Thymus (tissue), 11 donors: ENCODE measurements around the gene MED16. TPM values are rescaled to one million over a fixed set of nuclear protein-coding genes. Genes with fewer than 3 reads are reported as not detected.
A peak's percentile ranks its signal among the peaks of the same experiment; 100 is the strongest.
"Not testable (repeated sequence)": the region's sequence is repeated elsewhere in the genome, so short reads cannot be mapped to it uniquely, and the experiment has no call there.

Experiments
- DNase-seq, 9 donors: peaks; one replicate each; pipeline ENCODE4 v3.0.0-alpha.2; 2013; ENCODE audit warnings: low spot score in 9 of 9, low read depth in 6 of 9, missing footprints in 1 of 9
- H3K27ac ChIP-seq, 2 donors: one replicate each; pipeline ENCODE4 v1.5.1; 2013; ENCODE audit warnings: control low read depth in 1 of 2, low read depth in 1 of 2, low read length in 1 of 2, mild to moderate bottlenecking in 1 of 2, moderate library complexity in 1 of 2
- H3K27me3 ChIP-seq, 2 donors: one replicate each; pipeline ENCODE4 v1.5.1; 2013; ENCODE audit warnings: low read length in 1 of 2; ENCODE audit not compliant: control insufficient read depth in 2 of 2, insufficient read depth in 1 of 2
- H3K36me3 ChIP-seq, 2 donors: one replicate each; pipeline ENCODE4 v1.5.1; 2013; ENCODE audit warnings: low read length in 1 of 2, mild to moderate bottlenecking in 1 of 2, moderate library complexity in 1 of 2; ENCODE audit not compliant: control insufficient read depth in 2 of 2, insufficient read depth in 2 of 2
- H3K4me1 ChIP-seq, 2 donors: one replicate each; pipeline ENCODE4 v1.5.1; 2013; ENCODE audit warnings: low read length in 2 of 2; ENCODE audit not compliant: control insufficient read depth in 2 of 2, insufficient read depth in 2 of 2
- H3K4me3 ChIP-seq, 2 donors: one replicate each; pipeline ENCODE4 v1.5.1; 2013; ENCODE audit warnings: low read length in 2 of 2, control low read depth in 1 of 2, mild to moderate bottlenecking in 1 of 2
- H3K9me3 ChIP-seq, 2 donors: one replicate each; pipeline ENCODE4 v1.5.1; 2013; ENCODE audit warnings: low read length in 1 of 2, mild to moderate bottlenecking in 1 of 2; ENCODE audit not compliant: control insufficient read depth in 2 of 2, insufficient read depth in 1 of 2
- WGBS: extraction: QIAGEN DNeasy Blood & Tissue Kit; methylation state at CpG from one replicate; pipeline ENCODE4 v1.1.7; 2013; 5-methylcytosine and 5-hydroxymethylcytosine counted together
- polyA plus RNA-seq: library from polyadenylated mRNA; stranded (reverse); fragments of 200-250 nt; gene quantifications from one replicate; pipeline ENCODE4 v1.2.3, GENCODE V29; 2013
- total RNA-seq: library from RNA; stranded (reverse); fragments of 120-200 nt; gene quantifications from one replicate; pipeline ENCODE4 v1.2.4, GENCODE V29; 2013
- donor health status: healthy.

Gene MED16
- total and polyA plus RNA-seq, 2 donors, result 8.9 to 64.4 TPM

DNA sequence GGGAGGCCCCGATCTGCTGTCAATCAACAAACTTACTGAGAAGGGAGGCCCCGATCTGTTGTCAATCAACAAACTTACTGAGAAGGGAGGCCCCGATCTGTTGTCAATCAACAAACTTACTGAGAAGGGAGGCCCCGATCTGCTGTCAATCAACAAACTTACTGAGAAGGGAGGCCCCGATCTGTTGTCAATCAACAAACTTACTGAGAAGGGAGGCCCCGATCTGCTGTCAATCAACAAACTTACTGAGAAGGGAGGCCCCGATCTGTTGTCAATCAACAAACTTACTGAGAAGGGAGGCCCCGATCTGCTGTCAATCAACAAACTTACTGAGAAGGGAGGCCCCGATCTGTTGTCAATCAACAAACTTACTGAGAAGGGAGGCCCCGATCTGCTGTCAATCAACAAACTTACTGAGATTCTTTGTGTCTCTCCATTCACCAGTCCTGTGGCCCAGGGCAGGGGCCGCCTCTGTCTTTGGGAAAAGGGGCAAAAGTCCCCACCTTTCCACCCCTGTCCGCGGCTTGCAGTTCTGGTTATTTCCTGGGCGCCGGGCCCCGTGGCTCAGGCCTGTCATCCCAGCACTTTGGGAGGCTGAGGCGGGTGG, 39.3 kb downstream of the MED16 start:
- 84% methylated on average over 12 of the region's 17 CpGs for WGBS
- not testable (repeated sequence) for H3K27ac ChIP-seq, DNase-seq, H3K4me1 ChIP-seq, H3K36me3 ChIP-seq, H3K4me3 ChIP-seq, H3K9me3 ChIP-seq
- peaks cover 20 to 81% of the 10 kb centered on the region in 2 donors for H3K27me3 ChIP-seq

DNA sequence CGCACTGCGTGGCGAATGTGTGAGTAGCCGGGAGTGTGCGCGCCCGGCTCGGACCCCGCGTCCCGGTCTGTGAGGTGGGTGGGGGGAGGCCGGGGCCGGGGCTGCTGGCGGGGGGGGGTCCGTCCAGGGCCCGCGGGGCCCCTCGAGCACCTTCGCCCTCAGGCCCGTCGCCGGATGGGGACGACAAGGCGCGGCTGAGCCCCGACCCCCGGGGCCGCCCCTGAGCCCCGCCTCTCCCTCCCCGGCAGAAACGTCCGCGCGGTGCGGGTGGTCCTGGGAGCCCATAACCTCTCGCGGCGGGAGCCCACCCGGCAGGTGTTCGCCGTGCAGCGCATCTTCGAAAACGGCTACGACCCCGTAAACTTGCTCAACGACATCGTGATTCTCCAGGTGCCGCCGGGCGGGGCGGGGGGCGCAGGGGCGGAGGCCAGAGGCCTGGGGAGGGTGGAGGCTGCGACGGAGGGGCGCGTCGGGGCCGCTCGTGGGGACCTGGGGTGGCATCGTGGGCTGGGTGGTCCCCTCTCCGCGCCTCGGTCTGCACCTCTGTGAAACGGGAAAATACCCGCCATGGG, 39.9 kb downstream of the MED16 start:
- Histone ChIP-seq H3K4me3 (no peak overlapping the region), H3K36me3 (no peaks in the 10 kb centered on the region), H3K4me1 (no peaks in the 10 kb centered on the region), H3K9me3 (no peaks in the 10 kb centered on the region), H3K27me3 (peaks cover 20 to 81% of the 10 kb centered on the region in 2 donors), H3K27ac (no peak overlapping the region)
- WGBS, result 35% methylated on average over 67 of the region's 67 CpGs
- no peak for DNase-seq

DNA sequence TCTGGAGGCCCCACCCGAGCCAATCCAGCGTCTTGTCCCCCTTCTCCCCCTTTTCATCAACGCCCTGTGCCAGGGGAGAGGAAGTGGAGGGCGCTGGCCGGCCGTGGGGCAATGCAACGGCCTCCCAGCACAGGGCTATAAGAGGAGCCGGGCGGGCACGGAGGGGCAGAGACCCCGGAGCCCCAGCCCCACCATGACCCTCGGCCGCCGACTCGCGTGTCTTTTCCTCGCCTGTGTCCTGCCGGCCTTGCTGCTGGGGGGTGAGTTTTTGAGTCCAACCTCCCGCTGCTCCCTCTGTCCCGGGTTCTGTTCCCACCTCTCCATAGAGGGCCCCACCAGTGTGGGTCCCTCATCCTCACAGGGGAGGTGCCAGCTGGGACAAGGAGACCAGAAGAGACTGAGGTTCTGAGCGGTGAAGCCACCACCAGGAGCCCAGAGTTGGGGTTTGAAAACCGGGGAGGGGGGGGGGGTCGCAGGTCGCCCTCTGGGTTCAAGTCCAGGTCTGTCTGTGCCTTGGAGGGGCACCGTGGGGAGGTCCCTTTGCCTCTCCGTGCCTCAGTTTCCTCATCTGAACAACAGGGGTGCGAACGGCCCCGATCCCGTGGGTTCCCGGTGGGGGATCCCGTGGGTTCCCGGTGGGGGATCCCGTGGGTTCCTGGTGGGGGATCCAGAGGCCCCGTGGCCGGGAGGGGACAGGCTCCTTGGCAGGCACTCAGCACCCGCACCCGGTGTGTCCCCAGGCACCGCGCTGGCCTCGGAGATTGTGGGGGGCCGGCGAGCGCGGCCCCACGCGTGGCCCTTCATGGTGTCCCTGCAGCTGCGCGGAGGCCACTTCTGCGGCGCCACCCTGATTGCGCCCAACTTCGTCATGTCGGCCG, 40.6 kb downstream of the MED16 start, which contains the start of gene ELANE:
ELANE (plus strand) TSS at position 168 of the 878 bp plus-strand sequence; CDS start at position 194, 26 bp downstream.
- Histone ChIP-seq H3K4me1 (no peaks in the 10 kb centered on the region), H3K36me3 (no peaks in the 10 kb centered on the region), H3K27me3 (peaks cover 20 to 81% of the 10 kb centered on the region in 2 donors), H3K27ac (no peak within 1 kb of the TSS), H3K9me3 (no peaks in the 10 kb centered on the region), H3K4me3 (no peak within 1 kb of the TSS)
- 67% methylated on average over 55 of the region's 55 CpGs for WGBS
- no peak for DNase-seq

DNA sequence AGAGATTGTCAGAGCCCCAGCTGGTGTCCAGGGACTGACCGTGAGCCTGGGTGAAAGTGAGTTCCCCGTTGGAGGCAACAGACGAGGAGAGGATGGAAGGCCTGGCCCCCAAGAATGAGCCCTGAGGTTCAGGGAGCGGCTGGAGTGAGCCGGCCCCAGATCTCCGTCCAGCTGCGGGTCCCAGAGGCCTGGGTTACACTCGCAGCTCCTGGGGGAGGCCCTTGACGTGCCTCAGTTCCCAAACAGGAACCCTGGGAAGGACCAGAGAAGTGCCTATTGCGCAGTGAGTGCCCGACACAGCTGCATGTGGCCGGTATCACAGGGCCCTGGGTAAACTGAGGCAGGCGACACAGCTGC, 42.0 kb downstream of the MED16 start:
- Histone ChIP-seq H3K9me3 (no peaks in the 10 kb centered on the region), H3K4me1 (no peaks in the 10 kb centered on the region), H3K27ac (peak overlapping the region in 1 of 2 donors; percentile 42), H3K27me3 (peaks cover 26 to 92% of the 10 kb centered on the region in 2 donors), H3K4me3 (no peak overlapping the region), H3K36me3 (no peaks in the 10 kb centered on the region)
- no peak for DNase-seq
- WGBS, result 66% methylated on average over 13 of the region's 13 CpGs

DNA sequence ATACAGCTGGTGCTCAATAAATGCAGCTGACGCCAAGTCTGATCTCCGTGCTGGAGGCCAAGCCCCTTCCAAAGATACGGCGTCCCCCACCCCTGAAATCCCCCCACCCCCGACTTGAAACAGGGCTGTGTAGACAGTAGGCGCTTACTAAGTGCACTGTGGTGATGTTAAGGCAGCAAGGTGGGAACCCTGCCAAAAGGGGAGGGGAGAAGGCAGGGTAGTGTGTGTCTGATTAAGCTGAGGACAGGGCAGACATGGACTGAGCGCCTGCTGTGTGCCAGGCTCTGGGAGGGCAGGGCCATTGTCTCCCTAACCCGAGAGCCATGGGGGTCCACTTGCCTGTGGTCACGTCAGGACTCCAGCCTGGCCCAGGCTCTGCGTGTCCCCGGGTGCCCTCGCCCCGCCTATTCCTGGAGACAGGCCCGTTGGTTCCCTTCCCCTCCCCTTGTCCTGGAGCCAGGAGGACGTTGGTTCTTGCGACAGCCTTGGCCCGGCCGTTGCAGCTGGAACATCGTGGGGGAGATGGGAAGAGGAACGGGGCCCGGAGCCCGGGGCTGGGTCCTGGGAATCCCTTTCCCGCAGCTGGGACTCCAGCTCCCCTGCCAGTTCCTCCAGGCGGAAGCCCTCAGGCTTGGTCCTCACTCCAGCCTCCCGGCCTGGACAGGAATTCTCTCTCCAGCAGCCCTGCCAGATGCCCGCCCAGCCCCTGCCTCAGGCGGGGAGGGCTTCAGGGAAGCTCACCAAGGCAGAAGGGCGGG, 42.6 kb downstream of the MED16 start:
- no peak for DNase-seq
- Histone ChIP-seq H3K36me3 (no peaks in the 10 kb centered on the region), H3K27ac (no peak overlapping the region), H3K27me3 (peaks cover 29 to 93% of the 10 kb centered on the region in 2 donors), H3K4me1 (no peaks in the 10 kb centered on the region), H3K9me3 (no peaks in the 10 kb centered on the region), H3K4me3 (no peak overlapping the region)
- 35% methylated on average over 28 of the region's 28 CpGs for WGBS

DNA sequence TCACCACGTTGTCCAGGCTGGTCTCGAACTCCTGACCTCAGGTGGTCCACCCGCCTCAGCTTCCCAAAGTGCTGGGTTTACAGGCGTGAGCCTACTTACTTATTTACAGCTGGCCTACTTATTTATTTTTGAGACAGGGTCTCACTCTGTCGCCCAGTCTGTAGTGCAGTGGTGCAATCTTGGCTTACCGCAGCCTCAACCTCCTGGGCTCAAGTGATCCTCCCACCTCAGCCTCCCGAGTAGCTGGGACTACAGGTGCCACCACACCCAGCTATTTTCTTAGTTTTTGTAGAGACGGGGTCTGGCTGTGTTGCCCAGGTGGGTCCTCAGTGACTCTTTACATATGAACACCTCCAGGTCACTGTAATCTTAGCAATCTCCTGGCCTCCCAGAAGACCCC, 43.8 kb downstream of the MED16 start:
- not testable (repeated sequence) for H3K9me3 ChIP-seq, H3K4me3 ChIP-seq, DNase-seq, H3K36me3 ChIP-seq, H3K4me1 ChIP-seq, H3K27ac ChIP-seq
- peaks cover 29 to 95% of the 10 kb centered on the region in 2 donors for H3K27me3 ChIP-seq
- 90% methylated on average over 8 of the region's 8 CpGs for WGBS

DNA sequence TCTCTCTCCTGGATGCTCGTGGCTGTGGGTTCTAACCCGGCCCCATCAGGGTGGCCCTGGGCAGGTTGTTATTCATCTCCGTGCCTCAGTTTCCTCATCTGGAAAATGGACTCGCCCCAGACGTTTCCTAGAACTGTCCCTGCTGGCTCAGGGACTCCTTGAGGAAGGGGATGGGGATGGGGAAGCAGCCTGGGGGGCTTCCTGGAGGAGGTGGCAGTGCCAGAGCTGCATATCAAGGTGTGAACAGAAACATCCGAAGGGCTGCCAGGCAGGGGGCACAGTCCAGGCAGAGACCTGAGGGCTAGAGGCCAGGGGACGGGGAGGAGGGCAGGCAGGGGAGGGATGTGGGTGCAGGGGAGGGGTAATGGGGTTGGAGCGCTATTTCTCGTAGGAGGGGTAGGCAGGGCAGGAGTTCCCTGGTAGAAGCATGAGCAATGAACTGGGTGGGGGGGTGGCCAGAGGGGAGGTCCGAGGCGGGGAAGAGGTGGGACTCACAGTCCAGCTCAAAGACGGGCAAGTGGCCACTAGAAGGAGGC, 44.5 kb downstream of the MED16 start:
- H3K9me3 ChIP-seq, result peaks cover 0 to 7% of the 10 kb centered on the region in 2 donors
- peaks cover 35 to 96% of the 10 kb centered on the region in 2 donors for H3K27me3 ChIP-seq
- no peaks in the 10 kb centered on the region for H3K4me1 ChIP-seq
- H3K27ac ChIP-seq, result no peak overlapping the region
- H3K4me3 ChIP-seq, result no peak overlapping the region
- whole genome bisulfite sequencing, result 58% methylated on average over 12 of the region's 12 CpGs
- DNase-seq, result no peak
- no peaks in the 10 kb centered on the region for H3K36me3 ChIP-seq

DNA sequence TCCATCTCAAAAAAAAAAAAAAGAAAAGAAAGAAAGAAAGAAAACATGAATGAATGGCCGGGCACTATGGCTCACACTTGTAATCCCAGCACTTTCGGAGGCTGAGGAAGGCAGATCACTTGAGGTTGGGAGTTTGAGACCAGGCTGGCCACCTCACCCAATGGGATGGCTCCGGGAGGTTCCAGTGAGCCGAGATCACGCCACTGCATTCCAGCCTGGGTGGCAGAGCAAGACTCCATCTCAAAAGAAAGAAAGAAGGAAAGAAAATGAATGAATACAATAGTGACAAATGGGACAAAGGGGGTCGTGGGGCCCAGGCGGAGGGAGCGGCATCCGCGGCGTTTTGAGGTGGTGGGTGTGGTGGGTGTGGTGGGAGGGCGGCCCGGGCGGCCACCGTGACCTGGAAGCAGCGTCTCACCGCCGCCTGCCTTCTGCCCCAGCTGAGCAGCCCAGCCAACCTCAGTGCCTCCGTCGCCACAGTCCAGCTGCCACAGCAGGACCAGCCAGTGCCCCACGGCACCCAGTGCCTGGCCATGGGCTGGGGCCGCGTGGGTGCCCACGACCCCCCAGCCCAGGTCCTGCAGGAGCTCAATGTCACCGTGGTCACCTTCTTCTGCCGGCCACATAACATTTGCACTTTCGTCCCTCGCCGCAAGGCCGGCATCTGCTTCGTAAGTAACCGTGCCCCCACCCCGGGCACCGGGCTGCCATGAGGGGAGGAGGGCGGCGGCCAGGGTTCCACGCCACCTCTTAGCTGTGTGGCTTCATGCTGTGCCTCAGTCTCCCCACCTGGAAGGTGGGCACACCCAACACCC, 47.1 kb downstream of the MED16 start:
- Histone ChIP-seq H3K9me3 (peaks cover 0 to 7% of the 10 kb centered on the region in 2 donors), H3K36me3 (no peaks in the 10 kb centered on the region), H3K27ac (no peak overlapping the region), H3K4me1 (no peaks in the 10 kb centered on the region), H3K4me3 (no peak overlapping the region), H3K27me3 (peaks cover 24 to 91% of the 10 kb centered on the region in 2 donors)
- WGBS, result 85% methylated on average over 37 of the region's 37 CpGs
- no peak for DNase-seq
